ACHN (cell line): ENCODE measurements around the gene CDC40.
A peak's percentile ranks its signal among the peaks of the same experiment; 100 is the strongest.
"Not testable (repeated sequence)": the region's sequence is repeated elsewhere in the genome, so short reads cannot be mapped to it uniquely, and the experiment has no call there.

ENCODE experiments used
- DNase-seq: peaks from one replicate; pipeline ENCODE4 v3.0.0-alpha.2; 2015
- in situ Hi-C: cut with HindIII; loops from 2 replicates; pipeline ENCODE4 v1.10.0; 2017; ENCODE audit warnings: low sequenced_read_pairs, low pct_ligation_motif_present, low pct_unique_long_range_greater_than_20kb

CDC40 gene

GRCh38 chr6:110250838-110251237 is 70.6 kb downstream of the CDC40 start:
- no peak for DNase-seq
- in situ Hi-C loops: no loop called here

GRCh38 chr6:110255211-110255750 is 75.1 kb downstream of the CDC40 start:
- in situ Hi-C loops: no loop called here
- DNase-seq: peak; percentile 29

GRCh38 chr6:110256366-110256765 is 76.1 kb downstream of the CDC40 start:
- in situ Hi-C loops: no loop called here
- DNase-seq: no peak

GRCh38 chr6:110265273-110265672 is 85.0 kb downstream of the CDC40 start:
- in situ Hi-C loops: no loop called here
- no peak for DNase-seq

GRCh38 chr6:110266996-110267395 is 86.8 kb downstream of the CDC40 start:
- in situ Hi-C loops: no loop called here
- DNase-seq: no peak

- in situ Hi-C loops: no loop called here
Observed at GRCh38 chr6:110269623-110270022, 89.4 kb downstream of the CDC40 start.

GRCh38 chr6:110270165-110270564 is 89.9 kb downstream of the CDC40 start:
- in situ Hi-C loops: no loop called here
- no peak for DNase-seq

More at GRCh38 chr6:110269623-110270022, 89.4 kb downstream of the CDC40 start:
- DNase-seq: no peak

GRCh38 chr6:110271732-110272022 is 91.5 kb downstream of the CDC40 start:
- no peak for DNase-seq
- in situ Hi-C loops: no loop called here

- in situ Hi-C loops, DNase-seq: not testable (repeated sequence)
Observed at GRCh38 chr6:110272781-110273180, 92.6 kb downstream of the CDC40 start.

GRCh38 chr6:110277100-110277665 is 97.0 kb downstream of the CDC40 start:
- DNase-seq: no peak
- in situ Hi-C loops: no loop called here
